Upper lobe of right lung (tissue), 1 donor: ENCODE measurements around the gene TEX54. TPM values are rescaled to one million over a fixed set of nuclear protein-coding genes. Genes with fewer than 3 reads are reported as not detected.

ENCODE experiments used
- ATAC-seq: fragments of 200-7000 bp; cut with Tn5 transposase; one replicate; pipeline ENCODE4 v1.9.1; 2020; ENCODE audit warnings: mild to moderate bottlenecking, moderate library complexity
- DNase-seq: peaks from one replicate; pipeline ENCODE4 v3.0.0-alpha.2; 2020
- H3K27ac ChIP-seq: fragments of 200-600 bp; one replicate; pipeline ENCODE4 v1.8.0; 2022
- H3K27me3 ChIP-seq: fragments of 200-600 bp; one replicate; pipeline ENCODE4 v1.8.0; 2022; ENCODE audit warnings: mild to moderate bottlenecking
- H3K36me3 ChIP-seq: fragments of 200-600 bp; one replicate; pipeline ENCODE4 v1.8.0; 2022
- H3K4me1 ChIP-seq: fragments of 200-600 bp; one replicate; pipeline ENCODE4 v1.8.0; 2022
- H3K4me3 ChIP-seq: fragments of 200-600 bp; one replicate; pipeline ENCODE4 v1.8.0; 2022; ENCODE audit warnings: mild to moderate bottlenecking
- H3K9me3 ChIP-seq: fragments of 200-600 bp; one replicate; pipeline ENCODE4 v1.8.0; 2022
- CTCF ChIP-seq: fragments of 200-600 bp; IDR thresholded peaks from one replicate; pipeline ENCODE4 v1.8.0; 2022; ENCODE audit warnings: antibody characterized with exemption
- intact Hi-C: fragments of 100-400 bp; cut with DNase I; formaldehyde crosslinking; loops from one replicate; pipeline ENCODE4 v1.11.0; 2022
- total RNA-seq: library from RNA; stranded (reverse); fragmentation: NEBNext Ultra II Directional; extraction: Animal tissue kit (Norgen Biotek cat#: 25700); gene quantifications from one replicate; pipeline ENCODE4 v1.2.1, GENCODE V29; 2021
- donor health status: DM: no; HTN: yes; CAD: no; lungs with severe emphysema.

The TEX54 gene
- total RNA-seq, 1 donor from 2014 or later: not detected

GRCh38 chr11:62879235-62879978 lies 46.8 kb upstream of the TEX54 start:
- Histone ChIP-seq H3K4me3 (peak overlapping the region; percentile 87), H3K27me3 (no peaks in the 10 kb centered on the region), H3K4me1 (peaks cover 29% of the 10 kb centered on the region), H3K36me3 (peaks cover 20% of the 10 kb centered on the region), H3K9me3 (no peaks in the 10 kb centered on the region), H3K27ac (peak overlapping the region; percentile 100)
- TF ChIP-seq CTCF: no peak
- DNase-seq: no peak
- ATAC-seq: no peak
- intact Hi-C loops: no loop called here

- TF ChIP-seq CTCF: no peak
- ATAC-seq (no peak), DNase-seq (no peak)
- Histone ChIP-seq H3K27ac (no peak overlapping the region), H3K9me3 (no peaks in the 10 kb centered on the region), H3K27me3 (no peaks in the 10 kb centered on the region), H3K4me3 (no peak overlapping the region), H3K4me1 (peaks cover 15% of the 10 kb centered on the region), H3K36me3 (no peaks in the 10 kb centered on the region)
- intact Hi-C loops: no loop called here
Measured at GRCh38 chr11:62876712-62877111, 44.1 kb upstream of the TEX54 start.

- DNase-seq (no peak), ATAC-seq (no peak)
- Histone ChIP-seq H3K36me3 (no peaks in the 10 kb centered on the region), H3K9me3 (no peaks in the 10 kb centered on the region), H3K27me3 (no peaks in the 10 kb centered on the region), H3K4me1 (peaks cover 15% of the 10 kb centered on the region), H3K4me3 (no peak overlapping the region), H3K27ac (no peak overlapping the region)
- TF ChIP-seq CTCF: no peak
- intact Hi-C loops: no loop called here
Measured at GRCh38 chr11:62875698-62876478, 43.2 kb upstream of the TEX54 start.

GRCh38 chr11:62874851-62875250 lies 42.2 kb upstream of the TEX54 start:
- Histone ChIP-seq H3K4me1 (peaks cover 11% of the 10 kb centered on the region), H3K4me3 (no peak overlapping the region), H3K36me3 (no peaks in the 10 kb centered on the region), H3K9me3 (no peaks in the 10 kb centered on the region), H3K27me3 (no peaks in the 10 kb centered on the region), H3K27ac (no peak overlapping the region)
- TF ChIP-seq CTCF: no peak
- intact Hi-C loops: no loop called here
- DNase-seq: no peak
- ATAC-seq: no peak

GRCh38 chr11:62865635-62866034 lies 33.0 kb upstream of the TEX54 start:
- no peak for ATAC-seq
- no peaks in the 10 kb centered on the region for H3K36me3 ChIP-seq
- intact Hi-C loops: no loop called here

More at GRCh38 chr11:62865635-62866034, 33.0 kb upstream of the TEX54 start:
- no peak for DNase-seq
- Histone ChIP-seq H3K4me1 (no peaks in the 10 kb centered on the region), H3K4me3 (no peak overlapping the region), H3K27ac (no peak overlapping the region), H3K27me3 (no peaks in the 10 kb centered on the region), H3K9me3 (no peaks in the 10 kb centered on the region)
- TF ChIP-seq CTCF: no peak
